Neural cell (in vitro differentiated cells): ENCODE measurements around the gene DCPS. TPM values are rescaled to one million over a fixed set of nuclear protein-coding genes. Genes with fewer than 3 reads are reported as not detected.
A peak's percentile ranks its signal among the peaks of the same experiment; 100 is the strongest.
"Not testable (repeated sequence)": the region's sequence is repeated elsewhere in the genome, so short reads cannot be mapped to it uniquely, and the experiment has no call there.

ENCODE experiments used
- H2AFZ ChIP-seq: fragments of 200-600, 300-800 bp; sonication (generic), shearing (Covaris generic); 2 replicates; pipeline ENCODE4 v1.6.0; 2014; ENCODE audit warnings: low read depth, mild to moderate bottlenecking, antibody characterized with exemption, low read length, moderate library complexity
- H3F3A ChIP-seq: fragments of 200-600 bp; shearing (Covaris generic); 2 replicates; pipeline ENCODE4 v1.6.1; 2016; ENCODE audit warnings: mild to moderate bottlenecking, moderate library complexity, mixed read lengths, antibody characterized with exemption, low read length; ENCODE audit not compliant: insufficient read depth, poor library complexity, severe bottlenecking
- H3K27ac ChIP-seq: fragments of 200-600, 300-800 bp; sonication (generic), shearing (Covaris generic); 2 replicates; pipeline ENCODE4 v1.5.1; 2014; ENCODE audit warnings: mild to moderate bottlenecking, low read length, moderate library complexity
- H3K27me3 ChIP-seq: fragments of 300-800, 200-600 bp; sonication (generic), shearing (Covaris generic); 2 replicates; pipeline ENCODE4 v1.6.0; 2014; ENCODE audit warnings: mild to moderate bottlenecking, low read depth, low read length, moderate library complexity; ENCODE audit not compliant: insufficient read depth
- H3K36me3 ChIP-seq: fragments of 300-800, 200-600 bp; sonication (generic), shearing (Covaris generic); 2 replicates; pipeline ENCODE4 v1.5.1; 2014; ENCODE audit warnings: mild to moderate bottlenecking, antibody characterized with exemption, low read length, moderate library complexity; ENCODE audit not compliant: insufficient read depth
- H3K4me2 ChIP-seq: fragments of 300-800, 200-600 bp; sonication (generic), shearing (Covaris generic); 2 replicates; pipeline ENCODE4 v1.6.0; 2014; ENCODE audit warnings: mild to moderate bottlenecking, low read length
- H3K4me3 ChIP-seq: fragments of 300-800, 200-600 bp; sonication (generic), shearing (Covaris generic); 2 replicates; pipeline ENCODE4 v1.5.1; 2014; ENCODE audit warnings: mild to moderate bottlenecking, low read length, moderate library complexity
- H3K79me2 ChIP-seq: fragments of 200-600 bp; shearing (Covaris generic); replicated peaks from 2 replicates; pipeline ENCODE4 v1.6.0; 2014; ENCODE audit warnings: mild to moderate bottlenecking, low read length, moderate library complexity; ENCODE audit not compliant: insufficient read depth
- H3K9ac ChIP-seq: fragments of 300-800, 200-600 bp; sonication (generic), shearing (Covaris generic); 2 replicates; pipeline ENCODE4 v1.6.1; 2016; ENCODE audit warnings: mild to moderate bottlenecking, low read length, mixed read lengths
- H3K9me2 ChIP-seq: fragments of 200-600 bp; shearing (Covaris generic); 2 replicates; pipeline ENCODE4 v1.6.1; 2016; ENCODE audit warnings: mild to moderate bottlenecking, low read length, mixed read lengths; ENCODE audit not compliant: insufficient read depth
- H3K9me3 ChIP-seq: fragments of 200-600, 300-800 bp; sonication (generic), shearing (Covaris generic); 2 replicates; pipeline ENCODE4 v1.6.1; 2016; ENCODE audit warnings: mild to moderate bottlenecking, mixed run types, low read length, moderate library complexity, mixed read lengths
- H4K20me1 ChIP-seq: fragments of 200-600 bp; shearing (Covaris generic); 2 replicates; pipeline ENCODE4 v1.6.1; 2016; ENCODE audit warnings: mild to moderate bottlenecking, mixed run types; ENCODE audit not compliant: insufficient read depth
- CTCF ChIP-seq: fragments of 450-650 bp; IDR thresholded peaks from 2 replicates; pipeline ENCODE4 v1.5.1; 2014; ENCODE audit warnings: antibody characterized with exemption, mild to moderate bottlenecking, moderate library complexity; ENCODE audit not compliant: poor library complexity, severe bottlenecking
- EP300 ChIP-seq: fragments of 450-650 bp; conservative IDR thresholded peaks from 2 replicates; pipeline ENCODE4 v1.6.1; 2014; ENCODE audit warnings: antibody characterized with exemption, mild to moderate bottlenecking, moderate library complexity; ENCODE audit not compliant: poor library complexity, severe bottlenecking
- EZH2 ChIP-seq: fragments of 200-600, 300-800 bp; shearing (Covaris generic), sonication (generic); IDR thresholded peaks from 2 replicates; pipeline ENCODE4 v1.6.1; 2014; ENCODE audit warnings: antibody characterized with exemption, low read length, borderline replicate concordance, mild to moderate bottlenecking; ENCODE audit not compliant: insufficient read depth, poor library complexity, severe bottlenecking
- MXI1 ChIP-seq: fragments of 450-650 bp; conservative IDR thresholded peaks from 2 replicates; pipeline ENCODE4 v1.6.1; 2014; ENCODE audit warnings: antibody characterized with exemption, mild to moderate bottlenecking; ENCODE audit not compliant: poor library complexity, severe bottlenecking
- POLR2AphosphoS5 ChIP-seq: IDR thresholded peaks from 2 replicates; pipeline ENCODE4 v1.6.1; 2012
- RAD21 ChIP-seq: fragments of 450-650 bp; conservative IDR thresholded peaks from 2 replicates; pipeline ENCODE4 v1.6.1; 2014; ENCODE audit warnings: antibody characterized with exemption, mild to moderate bottlenecking, moderate library complexity
- REST ChIP-seq: IDR thresholded peaks from 2 replicates; pipeline ENCODE4 v1.6.1; 2012; ENCODE audit warnings: borderline replicate concordance
- SMC3 ChIP-seq: fragments of 450-650 bp; conservative IDR thresholded peaks from 2 replicates; pipeline ENCODE4 v1.6.1; 2014; ENCODE audit warnings: antibody characterized with exemption, mild to moderate bottlenecking, moderate library complexity; ENCODE audit not compliant: poor library complexity
- TAF1 ChIP-seq: IDR thresholded peaks from 2 replicates; pipeline ENCODE4 v1.6.1; 2012; ENCODE audit warnings: low read depth
- polyA minus RNA-seq: library from RNA; depleted of rRNA, polyadenylated mRNA; stranded (reverse); fragments of >200 nt; gene quantifications from 2 replicates; pipeline ENCODE4 v1.2.3, GENCODE V29; 2014
- polyA plus RNA-seq: library from polyadenylated mRNA; depleted of rRNA; stranded (reverse); fragments of >200 nt; gene quantifications from 2 replicates; pipeline ENCODE4 v1.2.3, GENCODE V29; 2014

The DCPS gene
- polyA plus RNA-seq (3.7 and 6.4 TPM in 2 replicates), polyA minus RNA-seq (5.6 and 7.3 TPM in 2 replicates)

- H3F3A ChIP-seq, result no peaks in the 10 kb centered on the region
- H3K36me3 ChIP-seq, result no peaks in the 10 kb centered on the region
- no peaks in the 10 kb centered on the region for H3K9me2 ChIP-seq
- H3K4me2 ChIP-seq, result peak within 1 kb of the TSS; percentile 75
- no peaks in the 10 kb centered on the region for H3K27me3 ChIP-seq
- H3K79me2 ChIP-seq, result peaks cover 11% of the 10 kb centered on the region
- peak within 1 kb of the TSS; percentile 95 for H3K27ac ChIP-seq
- H3K4me3 ChIP-seq, result peak within 1 kb of the TSS; percentile 74
- H3K9me3 ChIP-seq, result no peaks in the 10 kb centered on the region
- peak within 1 kb of the TSS; percentile 95 for H2AFZ ChIP-seq
- H3K9ac ChIP-seq, result peak within 1 kb of the TSS; percentile 87
- TF ChIP-seq SMC3 (peak; percentile 18), CTCF (no peak), TAF1 (peak; percentile 91), RAD21 (peak; percentile 47), REST (peak; percentile 89), EZH2 (no peak), EP300 (peak; percentile 18), POLR2AphosphoS5 (peak; percentile 82), MXI1 (peak; percentile 96)
- no peaks in the 10 kb centered on the region for H4K20me1 ChIP-seq
These were observed at the start of gene DCPS for GRCh38 chr11:126303623-126304456. TSS of gene DCPS (plus strand) at chr11:126304060. CDS start at chr11:126304081, 21 bp downstream.

- no peaks in the 10 kb centered on the region for H3K9me2 ChIP-seq
- no peak overlapping the region for H3K4me3 ChIP-seq
- no peak overlapping the region for H2AFZ ChIP-seq
- no peaks in the 10 kb centered on the region for H3F3A ChIP-seq
- H4K20me1 ChIP-seq, result no peaks in the 10 kb centered on the region
- no peaks in the 10 kb centered on the region for H3K79me2 ChIP-seq
- H3K27me3 ChIP-seq, result no peaks in the 10 kb centered on the region
- no peak overlapping the region for H3K4me2 ChIP-seq
- H3K9ac ChIP-seq, result no peak overlapping the region
- no peak overlapping the region for H3K27ac ChIP-seq
- peaks cover 19% of the 10 kb centered on the region for H3K36me3 ChIP-seq
- no peaks in the 10 kb centered on the region for H3K9me3 ChIP-seq
- TF ChIP-seq TAF1 (no peak), REST (no peak), MXI1 (no peak)
These were observed 49.0 kb upstream of the DCPS start for GRCh38 chr11:126254819-126255218.

- H3K4me3 ChIP-seq, H4K20me1 ChIP-seq, H3K27ac ChIP-seq, H3K9me2 ChIP-seq, H3K4me2 ChIP-seq, H3K79me2 ChIP-seq, H2AFZ ChIP-seq, H3F3A ChIP-seq, H3K9ac ChIP-seq, H3K27me3 ChIP-seq, H3K9me3 ChIP-seq: not testable (repeated sequence)
- peaks cover 19% of the 10 kb centered on the region for H3K36me3 ChIP-seq
These were observed 48.4 kb upstream of the DCPS start for GRCh38 chr11:126255507-126255906.
